WTC11 (cell line): ENCODE data around the gene FBXL13.

Source experiments
- CTCF ChIP-seq: fragments of 200-600 bp; IDR thresholded peaks from 2 replicates; pipeline ENCODE4 v1.8.0; 2022; ENCODE audit warnings: antibody characterized with exemption
- ELF4 ChIP-seq: sonication (generic); formaldehyde crosslinking; IDR thresholded peaks from 2 replicates; pipeline ENCODE4 v1.8.1; 2022; ENCODE audit warnings: low read depth, mild to moderate bottlenecking, moderate library complexity, missing genetic modification reagents
- GABPB1 ChIP-seq: sonication (generic); formaldehyde crosslinking; IDR thresholded peaks from 2 replicates; pipeline ENCODE4 v1.8.1; 2023; ENCODE audit warnings: mild to moderate bottlenecking, missing genetic modification reagents
- MXD4 ChIP-seq: fragments of 250-450 bp; sonication (Bioruptor Pico); IDR thresholded peaks from 2 replicates; pipeline ENCODE4 v1.8.0; 2021; ENCODE audit warnings: mild to moderate bottlenecking, moderate library complexity, borderline replicate concordance
- NFE2L1 ChIP-seq: sonication (generic); formaldehyde crosslinking; IDR thresholded peaks from 2 replicates; pipeline ENCODE4 v1.8.1; 2023; ENCODE audit warnings: missing genetic modification reagents
- NR1H2 ChIP-seq: sonication (generic); formaldehyde crosslinking; IDR thresholded peaks from 2 replicates; pipeline ENCODE4 v1.9.0; 2021; ENCODE audit warnings: mild to moderate bottlenecking, moderate library complexity, missing genetic modification reagents
- NR2C2 ChIP-seq: sonication (generic); formaldehyde crosslinking; IDR thresholded peaks from 2 replicates; pipeline ENCODE4 v1.8.0; 2022; ENCODE audit warnings: mild to moderate bottlenecking, missing genetic modification reagents
- OVOL2 ChIP-seq: fragments of 250-450 bp; sonication (Bioruptor Pico); IDR thresholded peaks from 2 replicates; pipeline ENCODE4 v1.9.0; 2021; ENCODE audit warnings: mild to moderate bottlenecking, borderline replicate concordance
- TEAD4 ChIP-seq: sonication (generic); formaldehyde crosslinking; IDR thresholded peaks from 2 replicates; pipeline ENCODE4 v1.8.0; 2022; ENCODE audit warnings: mild to moderate bottlenecking, missing genetic modification reagents
- ZSCAN18 ChIP-seq: fragments of 250-450 bp; sonication (Bioruptor Pico); IDR thresholded peaks from 2 replicates; pipeline ENCODE4 v2.1.2; 2022; ENCODE audit warnings: mild to moderate bottlenecking, moderate library complexity
- TF ChIP-seq, protein P1 (sequence below): sonication (generic); formaldehyde crosslinking; IDR thresholded peaks from 2 replicates; pipeline ENCODE4 v1.8.1; 2022; ENCODE audit warnings: low read depth, mild to moderate bottlenecking, moderate library complexity, missing genetic modification reagents, borderline replicate concordance

GRCh38 chr7:102897856-102898531, 176.6 kb downstream of the FBXL13 start:
- TF ChIP-seq CTCF (no peak), OVOL2 (CRISPR knock-in tag) (no peak), MXD4 (no peak), TEAD4 (CRISPR knock-in tag) (no peak), ELF4 (CRISPR knock-in tag) (no peak), NR1H2 (no peak), GABPB1 (no peak), ZSCAN18 (CRISPR knock-in tag) (no peak), NR2C2 (no peak), NFE2L1 (CRISPR knock-in tag) (no peak)
- TF ChIP-seq, protein P1, sequence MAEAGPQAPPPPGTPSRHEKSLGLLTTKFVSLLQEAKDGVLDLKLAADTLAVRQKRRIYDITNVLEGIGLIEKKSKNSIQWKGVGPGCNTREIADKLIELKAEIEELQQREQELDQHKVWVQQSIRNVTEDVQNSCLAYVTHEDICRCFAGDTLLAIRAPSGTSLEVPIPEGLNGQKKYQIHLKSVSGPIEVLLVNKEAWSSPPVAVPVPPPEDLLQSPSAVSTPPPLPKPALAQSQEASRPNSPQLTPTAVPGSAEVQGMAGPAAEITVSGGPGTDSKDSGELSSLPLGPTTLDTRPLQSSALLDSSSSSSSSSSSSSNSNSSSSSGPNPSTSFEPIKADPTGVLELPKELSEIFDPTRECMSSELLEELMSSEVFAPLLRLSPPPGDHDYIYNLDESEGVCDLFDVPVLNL: no peak
